C4-2B (cell line): ENCODE data around the gene OXTR.

Experiments
- ZFX ChIP-seq: fragments of 450-650 bp; IDR thresholded peaks from 2 replicates; pipeline ENCODE4 v1.6.1; 2017
- TF ChIP-seq, protein P1 (sequence below): fragments of 450-650 bp; conservative IDR thresholded peaks from 2 replicates; pipeline ENCODE4 v1.5.1; 2017; ENCODE audit warnings: mild to moderate bottlenecking

DNA sequence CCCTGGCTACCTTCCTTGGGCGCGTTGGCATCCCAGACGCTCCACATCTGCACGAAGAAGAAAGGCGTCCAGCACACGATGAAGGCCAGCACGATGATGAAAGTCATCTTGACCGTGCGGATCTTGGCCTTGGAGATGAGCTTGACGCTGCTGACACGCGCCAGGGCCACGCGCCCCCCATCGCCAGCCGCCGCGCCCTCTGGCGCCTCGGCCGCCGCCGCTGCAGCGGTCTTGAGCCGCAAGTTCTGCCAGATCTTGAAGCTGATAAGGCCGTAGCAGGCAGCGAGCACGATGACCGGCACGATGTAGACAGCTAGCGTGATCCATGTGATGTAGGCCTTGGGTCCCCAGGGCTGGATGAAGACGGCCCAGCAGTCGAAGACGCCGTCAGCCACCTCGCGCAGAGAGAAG, 2.2 kb downstream of the OXTR start:
- TF ChIP-seq, protein P1, sequence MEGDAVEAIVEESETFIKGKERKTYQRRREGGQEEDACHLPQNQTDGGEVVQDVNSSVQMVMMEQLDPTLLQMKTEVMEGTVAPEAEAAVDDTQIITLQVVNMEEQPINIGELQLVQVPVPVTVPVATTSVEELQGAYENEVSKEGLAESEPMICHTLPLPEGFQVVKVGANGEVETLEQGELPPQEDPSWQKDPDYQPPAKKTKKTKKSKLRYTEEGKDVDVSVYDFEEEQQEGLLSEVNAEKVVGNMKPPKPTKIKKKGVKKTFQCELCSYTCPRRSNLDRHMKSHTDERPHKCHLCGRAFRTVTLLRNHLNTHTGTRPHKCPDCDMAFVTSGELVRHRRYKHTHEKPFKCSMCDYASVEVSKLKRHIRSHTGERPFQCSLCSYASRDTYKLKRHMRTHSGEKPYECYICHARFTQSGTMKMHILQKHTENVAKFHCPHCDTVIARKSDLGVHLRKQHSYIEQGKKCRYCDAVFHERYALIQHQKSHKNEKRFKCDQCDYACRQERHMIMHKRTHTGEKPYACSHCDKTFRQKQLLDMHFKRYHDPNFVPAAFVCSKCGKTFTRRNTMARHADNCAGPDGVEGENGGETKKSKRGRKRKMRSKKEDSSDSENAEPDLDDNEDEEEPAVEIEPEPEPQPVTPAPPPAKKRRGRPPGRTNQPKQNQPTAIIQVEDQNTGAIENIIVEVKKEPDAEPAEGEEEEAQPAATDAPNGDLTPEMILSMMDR, result no peak
- no peak for TF ChIP-seq ZFX
